Fibroblast of skin of back (primary cell): ENCODE results near the gene PSMB7.

Source experiments
- DNase-seq: peaks from one replicate; pipeline ENCODE4 v3.0.0-alpha.2; 2013

The PSMB7 gene

DNA sequence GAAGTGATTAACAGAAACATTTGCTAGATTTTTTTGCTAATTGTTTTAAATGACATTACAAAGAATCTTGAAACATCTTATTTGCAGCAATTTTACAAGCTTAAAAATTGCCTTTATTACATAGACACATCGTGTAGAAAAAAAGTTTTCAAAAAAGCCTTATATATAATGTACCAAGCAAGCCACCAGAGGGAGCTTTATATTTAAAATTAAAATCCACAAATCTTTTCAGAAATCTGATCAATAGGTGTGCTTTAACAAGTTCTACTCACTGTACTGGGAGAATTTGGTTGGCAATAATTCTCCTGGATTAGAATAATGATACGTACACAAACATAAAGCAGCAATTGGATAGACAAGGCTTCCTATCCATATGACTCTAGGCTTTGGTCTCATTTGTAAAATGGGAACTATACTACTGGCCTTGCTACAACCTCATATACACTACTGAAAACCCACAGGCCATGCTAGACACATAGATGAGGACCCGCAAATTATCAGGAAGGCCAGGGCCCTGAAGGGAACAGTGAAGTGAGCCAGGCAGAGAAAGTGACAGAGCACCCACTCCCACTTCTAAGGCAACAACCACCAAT is 4.8 kb downstream of the PSMB7 start:
- no peak for DNase-seq

DNA sequence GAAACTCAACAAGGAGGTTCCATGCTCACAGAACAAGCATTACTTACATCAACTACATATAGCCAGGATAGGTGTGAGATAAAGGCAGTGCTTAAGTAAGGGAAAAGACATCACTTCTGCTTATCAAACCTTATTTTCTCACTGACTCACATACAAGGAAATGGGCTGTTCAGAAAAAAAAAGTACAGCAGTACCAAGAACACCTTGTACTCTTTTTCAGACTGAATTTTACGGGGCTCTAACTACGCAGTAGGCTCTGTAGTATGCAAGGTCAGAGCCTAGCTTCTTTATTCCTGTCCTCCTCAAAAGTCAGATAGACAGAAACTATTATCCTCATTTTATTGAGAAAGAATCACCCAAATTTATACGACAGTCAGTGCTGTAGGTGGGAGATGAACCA is 5.8 kb downstream of the PSMB7 start:
- DNase-seq, result no peak

DNA sequence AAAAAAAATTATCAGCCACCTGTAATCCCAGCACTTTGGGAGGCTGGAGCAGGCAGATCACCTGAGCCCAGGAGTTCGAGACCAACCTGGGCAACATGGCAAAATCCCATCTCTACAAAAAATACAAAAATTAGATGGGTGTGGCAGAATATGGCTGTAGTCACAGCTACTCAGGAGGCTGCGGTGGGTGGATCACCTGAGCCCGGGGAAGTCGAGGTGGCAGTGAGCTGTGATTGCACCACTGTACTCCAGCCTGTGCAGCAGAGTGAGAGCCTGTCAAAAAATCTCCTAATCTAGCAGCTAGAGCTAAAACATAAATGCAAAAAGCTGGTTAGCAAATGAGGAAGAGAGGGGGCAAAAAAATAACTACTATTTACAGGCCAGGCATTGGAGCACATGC is 12.0 kb downstream of the PSMB7 start:
- no peak for DNase-seq

DNA sequence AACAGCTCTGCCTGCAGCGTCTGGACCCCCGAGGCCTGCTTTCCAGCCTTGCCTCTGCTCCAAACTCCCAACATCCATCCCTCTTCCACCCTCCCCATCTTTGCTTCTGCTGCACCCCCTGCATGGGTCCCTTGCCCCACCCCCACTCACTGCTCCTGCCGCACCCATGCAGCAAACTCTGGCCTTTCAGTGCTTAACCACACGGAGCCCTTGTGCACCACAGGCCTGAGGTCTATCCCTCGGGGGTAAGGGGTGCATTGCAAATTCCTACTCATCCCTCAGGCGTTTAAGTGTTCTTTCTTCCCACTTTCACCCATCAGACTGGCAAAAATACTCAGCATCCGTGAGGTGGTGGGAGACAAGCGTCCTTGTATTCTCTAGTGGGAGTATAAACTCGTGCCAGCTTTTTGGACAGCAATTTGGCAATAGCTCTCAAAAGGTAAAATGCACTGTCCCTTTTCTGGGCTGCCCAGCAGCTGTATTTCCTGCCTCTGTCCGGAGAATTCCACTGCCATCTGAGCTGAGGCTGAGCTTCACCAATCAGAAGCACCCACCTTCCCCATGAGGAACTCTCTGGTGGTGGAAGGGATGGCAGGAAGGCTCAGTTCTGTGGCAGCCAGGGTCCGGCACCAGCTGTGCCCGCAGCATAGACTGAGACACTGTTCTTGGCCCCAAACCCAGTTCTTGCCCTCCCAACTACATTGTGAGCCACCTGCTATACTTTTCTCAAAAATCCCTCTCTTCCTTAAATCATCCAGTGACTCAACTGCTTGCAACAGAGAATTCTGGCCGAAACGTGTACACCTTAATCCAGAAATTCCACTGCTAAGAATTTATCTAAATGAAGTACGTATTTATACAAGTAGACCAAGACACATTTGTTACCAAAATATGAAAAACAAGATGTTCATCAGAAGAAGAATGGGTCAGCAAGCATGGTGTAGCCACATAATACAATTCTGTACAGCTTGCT is 15.0 kb downstream of the PSMB7 start:
- no peak for DNase-seq

DNA sequence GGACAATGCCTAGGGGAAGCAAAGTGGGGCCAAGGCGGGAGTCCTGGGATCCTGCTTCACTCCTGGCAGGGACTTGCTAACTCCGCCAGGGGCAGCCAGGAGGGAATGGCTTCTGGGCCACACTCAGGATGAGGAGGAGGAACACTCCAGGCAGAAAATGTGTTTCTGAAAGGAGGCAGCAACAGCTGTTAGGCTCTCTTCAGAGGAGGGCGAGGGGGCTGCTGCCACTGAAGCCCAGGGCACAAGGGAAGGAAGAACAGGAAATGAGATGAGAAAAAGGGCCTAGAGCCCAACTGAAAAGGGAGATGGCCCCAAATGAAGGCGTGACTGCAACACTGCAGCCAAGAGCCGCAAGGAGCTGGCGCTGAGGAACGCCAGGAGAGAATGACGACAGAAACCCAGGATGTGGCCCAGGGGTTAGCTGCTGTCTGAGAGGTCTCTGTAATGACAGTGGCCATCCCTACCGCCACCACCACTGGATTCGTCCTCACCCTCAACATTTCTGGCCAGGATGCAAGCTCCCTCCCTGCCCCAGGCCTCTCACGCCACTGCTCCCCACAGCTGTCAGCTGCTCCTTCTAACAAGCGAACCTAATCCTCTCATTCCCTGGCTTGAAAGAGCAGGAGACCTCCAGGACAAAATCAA is 15.8 kb downstream of the PSMB7 start:
- peak; percentile 35 for DNase-seq

DNA sequence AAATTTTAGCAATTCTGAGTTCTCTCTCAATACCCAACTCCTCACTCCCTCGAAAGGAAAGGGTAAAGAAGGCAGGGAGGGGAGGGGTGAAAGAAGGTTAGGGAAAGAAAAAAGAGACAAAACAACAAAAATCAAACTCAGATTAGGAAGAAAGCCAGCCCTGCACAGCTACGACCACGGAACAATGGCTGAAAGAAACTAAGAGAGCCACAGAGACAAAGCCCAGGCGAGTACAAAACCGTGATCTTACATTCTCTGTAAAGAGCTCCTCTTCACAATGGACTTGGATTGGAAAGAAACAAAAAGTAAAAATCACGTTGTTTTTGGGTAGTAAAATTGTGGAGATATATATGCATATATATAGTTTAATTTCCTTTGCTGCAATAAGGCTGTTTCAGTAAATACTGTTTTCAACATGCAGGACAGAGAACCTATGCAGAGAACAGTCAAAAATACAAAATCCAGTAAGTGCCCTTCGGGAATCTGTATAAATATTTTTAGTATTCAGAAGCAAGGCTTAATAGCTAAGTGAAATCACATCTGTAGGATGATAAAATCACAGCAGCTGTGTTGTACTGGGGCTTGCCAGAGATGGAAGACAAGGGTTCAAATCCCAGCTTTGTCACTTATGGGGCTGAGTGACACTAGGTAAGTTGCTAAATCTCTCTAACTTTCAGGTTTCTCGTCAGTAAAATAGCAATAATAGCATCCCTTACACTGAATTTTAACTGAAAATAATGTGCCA is 16.9 kb downstream of the PSMB7 start:
- no peak for DNase-seq

DNA sequence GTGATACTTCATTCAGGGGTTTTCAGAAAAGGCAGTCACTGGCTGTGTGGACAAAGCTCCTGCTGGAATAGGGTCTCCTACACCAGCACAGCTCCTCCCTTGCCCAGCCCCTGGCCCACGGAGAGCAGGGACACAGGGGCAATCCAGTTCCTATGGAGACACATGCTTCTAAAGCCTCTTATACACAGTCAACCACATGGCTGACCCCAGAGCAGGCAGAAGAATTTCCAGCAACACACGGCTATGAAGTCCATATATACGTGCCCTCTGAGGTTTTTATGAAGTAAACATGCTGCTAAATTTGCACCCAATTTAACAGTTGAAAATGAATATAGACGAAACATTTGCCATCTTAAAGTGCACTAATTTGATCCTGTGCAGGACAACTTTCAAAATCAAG is 19.4 kb downstream of the PSMB7 start:
- DNase-seq, result no peak

DNA sequence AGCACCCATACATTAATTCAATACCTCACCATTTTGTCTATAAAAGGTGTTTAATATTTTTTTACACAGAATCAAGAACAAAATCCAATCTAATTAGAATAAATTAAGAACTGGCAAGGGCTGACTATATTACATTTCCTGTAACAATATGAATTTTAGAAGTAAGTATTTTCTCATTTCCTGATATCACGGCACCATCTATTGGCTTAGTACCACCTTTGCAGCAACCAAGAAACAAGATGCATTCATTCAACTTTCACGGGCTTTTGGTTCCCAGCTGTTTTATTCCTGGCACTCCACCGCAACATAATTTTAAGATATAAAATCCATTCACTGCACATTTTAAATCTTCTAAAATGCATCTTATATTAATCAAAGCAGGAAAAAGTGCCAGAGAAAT is 20.6 kb downstream of the PSMB7 start:
- no peak for DNase-seq

DNA sequence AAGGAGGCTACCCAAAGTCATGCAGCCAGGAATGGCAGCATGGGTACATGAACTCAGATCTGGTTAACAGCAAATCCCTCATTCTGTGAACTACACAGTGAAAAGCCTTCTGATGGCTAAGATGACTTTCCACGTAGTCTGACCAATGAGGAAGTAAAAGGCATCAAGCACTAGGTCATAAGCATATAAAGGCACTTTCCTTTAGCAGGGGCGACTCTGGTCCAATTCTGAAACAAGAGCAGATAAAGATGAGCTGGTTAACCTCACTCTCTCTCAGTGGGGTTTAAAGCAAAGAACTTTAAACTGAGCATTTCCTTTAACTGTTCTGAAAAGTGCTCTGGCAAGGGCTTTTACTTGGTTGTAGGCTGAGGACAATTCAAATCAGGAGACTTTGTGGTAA is 21.1 kb downstream of the PSMB7 start:
- no peak for DNase-seq

DNA sequence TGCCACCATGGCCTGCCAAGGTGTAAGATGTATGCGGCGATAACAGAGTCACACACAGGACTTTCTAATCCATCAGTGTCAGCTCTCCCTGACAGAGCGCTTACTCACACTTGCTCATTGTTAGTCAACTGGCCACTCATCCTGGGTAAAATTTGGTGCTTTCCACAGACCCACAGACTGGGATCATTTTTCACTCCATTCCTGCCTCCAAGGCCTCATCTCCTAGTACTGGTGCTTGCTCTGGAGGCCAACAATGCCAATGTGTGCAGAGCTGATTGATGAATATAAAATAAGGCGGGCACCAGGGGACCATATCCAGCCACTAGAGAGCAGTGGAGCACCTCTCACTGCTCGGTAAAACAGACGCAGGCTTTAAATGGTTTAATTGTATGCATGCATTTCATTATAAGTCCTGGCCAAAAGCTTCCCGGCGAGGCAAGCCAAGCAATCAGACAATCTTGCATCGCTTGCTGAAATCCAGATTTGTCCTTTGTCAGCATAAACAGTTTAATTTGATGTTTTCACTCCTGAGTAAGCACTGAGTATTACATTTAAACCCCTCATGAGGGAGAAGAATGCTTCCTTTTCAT is 22.3 kb downstream of the PSMB7 start:
- DNase-seq, result peak; percentile 93

DNA sequence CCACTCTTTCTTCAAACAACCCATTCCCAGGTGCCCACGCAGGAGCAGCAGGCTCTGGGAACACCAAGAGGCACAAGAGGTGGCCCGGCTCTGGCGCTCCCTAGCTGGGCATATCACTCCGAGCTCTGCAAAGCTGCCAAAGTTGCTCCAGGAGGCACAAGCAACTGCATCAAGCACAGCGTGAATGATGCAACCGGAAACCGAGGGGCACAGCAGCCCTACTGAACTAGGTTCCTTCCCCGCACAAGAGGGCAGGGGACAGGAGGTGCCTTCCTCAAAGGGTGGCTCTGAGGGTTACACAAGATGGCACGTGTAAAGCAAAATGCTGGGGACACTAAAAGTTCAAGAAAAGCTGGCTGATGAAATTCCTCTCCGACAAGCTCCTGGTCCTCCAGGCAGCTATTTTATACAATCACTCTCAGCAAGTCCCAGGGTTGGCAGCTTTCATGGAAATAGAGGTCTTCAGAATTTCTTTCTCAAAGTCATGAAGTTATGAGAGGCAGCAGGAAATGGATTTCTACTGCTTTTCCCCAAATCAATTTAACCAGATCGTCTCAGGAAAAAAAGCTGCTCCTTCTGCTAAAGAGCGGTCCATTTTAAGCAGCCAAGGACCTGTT is 22.9 kb downstream of the PSMB7 start:
- DNase-seq, result peak; percentile 28

DNA sequence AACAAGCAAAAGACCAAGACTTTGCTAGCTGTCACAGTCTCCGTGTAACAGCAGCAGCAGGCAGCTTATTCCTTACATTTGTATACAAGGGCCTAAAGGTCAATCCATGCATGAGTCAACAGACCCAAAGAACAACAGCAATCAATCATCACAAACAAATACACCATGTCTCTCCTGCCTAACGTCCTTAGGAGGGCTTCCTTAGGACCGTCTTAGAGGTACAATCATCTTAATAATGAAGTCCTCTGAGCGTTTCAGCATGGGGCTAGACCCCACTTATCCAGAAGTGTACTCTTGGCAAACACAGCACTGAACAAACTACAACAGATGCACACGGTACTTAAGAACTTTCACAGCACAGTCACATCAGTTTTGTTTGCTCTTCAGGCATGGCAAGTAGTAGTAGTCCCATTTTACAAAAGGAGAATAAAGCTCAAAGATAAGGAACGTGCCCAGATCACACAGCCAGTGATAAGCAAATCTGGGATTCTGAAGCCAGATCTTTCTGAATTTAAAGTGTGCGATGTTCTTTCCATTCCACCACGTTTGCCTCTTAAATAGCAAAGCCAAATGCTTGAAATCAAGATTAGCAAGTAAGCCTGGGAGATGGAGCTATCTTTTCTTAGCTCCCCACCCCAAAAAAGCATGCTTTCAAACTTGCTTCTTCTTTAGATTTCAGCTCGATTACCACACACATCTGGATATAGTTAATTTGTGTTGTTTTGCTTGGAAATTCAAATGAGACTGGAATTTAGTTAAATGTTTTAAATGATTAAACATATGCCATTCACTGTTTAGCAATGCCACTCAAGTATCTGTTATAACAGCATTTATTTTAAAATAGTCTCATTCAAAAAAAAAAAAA is 24.2 kb downstream of the PSMB7 start:
- DNase-seq, result peak; percentile 56

DNA sequence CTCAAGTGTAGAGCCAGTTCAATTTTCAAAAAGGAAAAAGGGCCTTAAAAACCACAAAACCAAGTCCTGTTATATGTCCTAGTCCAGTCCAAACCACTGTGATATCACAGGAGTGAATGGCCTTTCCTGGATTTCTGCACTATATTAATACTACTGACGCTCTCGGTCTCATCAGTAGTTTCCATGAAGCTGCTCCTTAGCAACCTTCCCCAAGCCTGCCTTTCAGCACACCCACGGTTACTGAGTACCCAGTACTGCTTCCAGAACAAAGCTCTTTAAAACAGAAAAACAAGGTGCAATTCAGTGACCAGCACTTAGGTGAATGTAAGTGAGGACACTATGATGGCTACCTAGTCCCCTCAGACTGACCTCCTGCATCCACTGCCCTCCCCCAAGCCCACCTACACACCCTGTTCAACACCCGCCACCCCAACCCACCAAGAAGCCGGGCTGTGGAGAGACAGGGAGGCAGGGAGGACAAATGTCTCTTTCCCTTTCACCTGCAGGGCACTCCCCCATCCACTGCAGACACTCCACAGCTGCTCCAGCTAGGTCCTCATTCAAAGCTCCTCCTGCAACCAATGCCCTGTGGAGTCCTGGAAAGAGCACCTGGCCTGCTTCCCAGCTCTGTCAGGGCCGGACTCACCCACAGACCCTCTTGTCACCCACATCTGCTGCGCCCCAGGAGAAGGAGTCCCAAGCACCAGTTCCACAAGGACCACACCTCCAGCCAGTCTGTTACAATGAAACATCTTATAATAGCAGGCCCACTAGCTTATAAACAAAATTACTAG is 25.9 kb downstream of the PSMB7 start:
- no peak for DNase-seq

DNA sequence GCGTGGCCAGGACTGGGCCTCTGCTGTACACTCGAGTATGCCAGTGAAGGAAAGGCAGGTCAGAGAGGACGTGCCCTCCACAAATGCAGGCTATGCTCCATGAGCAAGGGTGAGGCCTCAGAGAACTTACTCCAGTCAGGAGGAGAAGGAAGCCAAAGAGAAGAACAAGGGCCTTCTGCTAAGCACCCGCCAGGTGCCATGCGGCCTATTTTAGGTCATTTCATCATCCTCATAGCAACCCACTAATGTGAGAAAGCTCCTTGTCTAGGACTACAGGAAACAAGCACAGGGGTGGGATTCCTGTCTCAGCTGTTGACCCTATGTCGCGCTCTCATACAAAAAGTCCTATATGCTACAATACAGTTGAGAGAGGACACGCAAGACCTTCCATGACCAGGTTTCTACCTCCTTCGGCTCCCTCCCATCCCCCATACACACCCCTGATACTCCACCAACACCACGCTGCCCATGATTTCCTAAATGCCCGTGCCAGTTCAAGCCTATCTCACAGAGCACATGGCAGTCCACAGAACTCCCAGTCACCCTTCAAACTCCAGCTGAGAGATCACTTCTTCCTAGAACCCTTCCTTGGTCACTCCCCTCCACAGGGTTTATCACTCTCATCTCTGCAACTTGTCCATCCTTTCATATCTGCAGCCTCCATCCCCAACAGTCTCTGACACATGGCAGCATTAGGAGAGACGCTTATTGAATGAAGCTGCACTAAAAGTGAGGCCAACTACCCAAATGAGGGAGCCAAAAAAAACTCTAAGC is 26.8 kb downstream of the PSMB7 start:
- DNase-seq, result no peak

DNA sequence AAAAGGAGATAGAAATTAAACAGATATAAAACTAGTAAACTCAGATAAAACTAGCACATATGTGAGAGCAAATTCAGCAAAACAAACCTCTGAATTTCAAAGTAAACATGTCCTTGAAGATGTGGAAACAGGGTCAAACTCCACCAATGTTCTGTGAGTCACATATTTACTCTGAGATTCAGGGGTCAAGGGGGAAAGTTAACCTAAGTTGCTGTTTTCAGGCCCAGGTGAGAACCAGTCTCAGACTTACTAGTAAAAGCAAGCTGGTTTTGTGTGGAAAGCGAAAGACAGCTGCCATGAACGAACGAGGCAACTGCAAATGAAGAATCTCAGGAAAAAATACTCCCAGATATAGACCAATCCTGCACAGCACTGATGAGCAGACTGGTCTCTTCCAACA is 29.0 kb downstream of the PSMB7 start:
- DNase-seq, result no peak

DNA sequence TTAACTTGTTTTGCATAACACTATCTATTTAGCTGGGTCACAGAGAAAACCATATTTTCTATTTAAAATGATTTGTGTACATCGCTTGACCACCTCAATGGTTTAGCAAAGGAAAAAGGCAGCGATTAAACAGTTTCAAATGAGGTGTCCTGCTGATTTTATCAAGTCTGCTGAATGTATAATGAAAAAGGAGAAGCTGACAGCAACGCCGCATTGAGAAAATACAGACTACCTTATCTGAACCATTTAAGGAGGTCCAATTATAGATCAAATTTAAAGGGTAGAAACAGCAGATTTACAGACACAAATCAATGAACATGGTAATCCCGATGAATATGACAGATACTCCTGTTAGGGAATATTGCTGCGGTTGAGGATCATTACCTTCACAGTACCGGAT is 29.6 kb downstream of the PSMB7 start:
- no peak for DNase-seq

DNA sequence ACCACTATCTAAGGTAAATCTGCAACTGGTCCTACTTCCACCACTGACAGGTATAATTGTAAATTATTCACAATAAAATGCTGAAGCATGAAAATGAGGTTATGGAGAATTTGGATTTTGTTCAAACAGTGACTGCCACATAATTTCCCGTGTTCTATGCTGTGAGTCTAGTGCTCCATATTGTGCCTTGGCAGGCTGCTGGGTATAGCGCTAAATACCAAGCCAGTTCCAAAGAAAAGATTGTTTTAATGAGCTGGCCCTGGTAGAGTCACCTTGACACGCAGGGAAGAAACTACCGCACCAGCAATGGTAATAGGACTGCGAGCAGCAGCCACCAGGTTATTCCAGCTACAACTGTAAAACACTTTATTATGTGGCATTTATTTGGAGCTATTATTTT is 30.4 kb downstream of the PSMB7 start:
- no peak for DNase-seq

DNA sequence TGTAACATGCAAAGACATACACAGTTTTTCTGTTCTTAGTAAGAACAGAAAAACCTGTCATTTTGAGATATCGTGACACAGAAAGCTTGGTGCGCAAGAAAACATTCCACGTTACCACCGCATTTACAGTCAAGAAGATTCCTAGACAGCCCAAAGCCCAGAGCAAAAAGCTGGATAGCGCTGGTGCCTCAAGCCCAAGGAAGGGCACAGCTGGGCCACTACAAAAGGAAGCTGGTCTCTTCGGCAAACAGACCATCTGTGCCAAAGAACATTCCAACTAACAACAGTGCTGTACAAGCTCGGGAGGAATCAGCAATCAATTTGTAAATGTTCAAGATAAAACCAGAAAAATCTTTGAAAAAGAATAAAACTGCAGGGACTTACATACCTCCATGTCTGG is 31.0 kb downstream of the PSMB7 start:
- DNase-seq, result no peak

DNA sequence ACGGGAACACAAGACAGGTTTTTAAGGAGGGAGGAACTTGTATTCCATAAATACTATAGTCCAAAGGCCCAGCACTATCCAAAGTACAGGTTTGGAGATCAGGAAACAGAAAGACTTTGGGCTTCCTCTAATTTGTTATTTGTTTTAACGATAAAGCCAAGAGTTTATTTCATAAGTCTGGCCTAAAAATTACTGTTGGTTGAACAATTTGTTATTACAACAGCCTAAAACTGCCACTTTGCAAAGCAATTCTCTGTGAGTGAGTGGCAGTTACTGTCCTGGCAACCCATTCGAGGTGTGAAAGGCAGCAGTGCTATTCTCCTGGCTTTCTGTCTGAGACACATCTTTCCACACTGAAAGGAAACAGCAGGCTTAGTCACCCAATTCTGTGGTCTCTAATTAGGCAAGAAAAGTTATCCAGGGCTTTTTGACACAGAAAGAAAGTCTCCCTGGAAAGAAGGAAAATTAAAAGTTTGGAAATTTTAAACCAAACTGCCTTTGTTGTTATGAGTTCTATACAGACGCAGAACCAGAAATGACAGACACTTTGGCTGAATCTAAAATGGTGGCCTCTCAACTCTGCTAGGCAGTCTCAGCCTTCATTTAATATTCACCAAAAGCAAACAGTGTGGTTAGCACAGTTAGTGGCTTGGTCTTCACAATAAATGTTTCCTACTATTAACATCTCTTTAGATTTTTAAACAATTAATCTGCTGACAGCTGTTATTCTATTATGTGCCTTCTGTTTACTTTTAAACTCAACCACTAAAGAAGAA is 33.9 kb downstream of the PSMB7 start:
- no peak for DNase-seq
